SK-N-SH (cell line): Measurements from ENCODE around the gene NME8.

Experiments used
- CHD2 ChIP-seq: fragments of 150-350 bp; IDR thresholded peaks from 2 replicates; pipeline ENCODE4 v1.6.1; 2018; ENCODE audit warnings: low read length; ENCODE audit not compliant: partially characterized antibody
- EP300 ChIP-seq, 2 experiments: IDR thresholded peaks; 2 replicates each; pipeline versions ENCODE4 v1.4.0 to v1.6.1; 2012; ENCODE audit warnings: borderline replicate concordance in 1 of 2, low read depth in 1 of 2, low read length in 1 of 2
- JUND ChIP-seq: IDR thresholded peaks from 2 replicates; pipeline ENCODE4 v1.4.0; 2012
- PBX3 ChIP-seq: IDR thresholded peaks from 2 replicates; pipeline ENCODE4; 2012
- TAF1 ChIP-seq: IDR thresholded peaks from 2 replicates; pipeline ENCODE4 v1.6.1; 2012; ENCODE audit warnings: low read depth, mild to moderate bottlenecking, low read length, moderate library complexity, borderline replicate concordance
- TF ChIP-seq, protein P1 (sequence below): fragments of 200-600 bp; sonication (generic); IDR thresholded peaks from 2 replicates; pipeline ENCODE4 v1.6.1; 2017; ENCODE audit warnings: antibody characterized with exemption, mild to moderate bottlenecking, moderate library complexity

GRCh38 chr7:37893359-37893758 is 45.0 kb downstream of the NME8 start:
- TF ChIP-seq, protein P1, sequence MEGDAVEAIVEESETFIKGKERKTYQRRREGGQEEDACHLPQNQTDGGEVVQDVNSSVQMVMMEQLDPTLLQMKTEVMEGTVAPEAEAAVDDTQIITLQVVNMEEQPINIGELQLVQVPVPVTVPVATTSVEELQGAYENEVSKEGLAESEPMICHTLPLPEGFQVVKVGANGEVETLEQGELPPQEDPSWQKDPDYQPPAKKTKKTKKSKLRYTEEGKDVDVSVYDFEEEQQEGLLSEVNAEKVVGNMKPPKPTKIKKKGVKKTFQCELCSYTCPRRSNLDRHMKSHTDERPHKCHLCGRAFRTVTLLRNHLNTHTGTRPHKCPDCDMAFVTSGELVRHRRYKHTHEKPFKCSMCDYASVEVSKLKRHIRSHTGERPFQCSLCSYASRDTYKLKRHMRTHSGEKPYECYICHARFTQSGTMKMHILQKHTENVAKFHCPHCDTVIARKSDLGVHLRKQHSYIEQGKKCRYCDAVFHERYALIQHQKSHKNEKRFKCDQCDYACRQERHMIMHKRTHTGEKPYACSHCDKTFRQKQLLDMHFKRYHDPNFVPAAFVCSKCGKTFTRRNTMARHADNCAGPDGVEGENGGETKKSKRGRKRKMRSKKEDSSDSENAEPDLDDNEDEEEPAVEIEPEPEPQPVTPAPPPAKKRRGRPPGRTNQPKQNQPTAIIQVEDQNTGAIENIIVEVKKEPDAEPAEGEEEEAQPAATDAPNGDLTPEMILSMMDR: no peak
- TF ChIP-seq CHD2 (no peak), TAF1 (no peak), PBX3 (no peak), JUND (no peak), EP300 (IDR thresholded peaks at IDR 0.05; ENCODE audit: borderline replicate concordance in 1 of 2, low read depth in 1 of 2, low read length in 1 of 2) (no peak)
